HepG2 (cell line): ENCODE results near the gene RNASE12. TPM values are rescaled to one million over a fixed set of nuclear protein-coding genes. Genes with fewer than 3 reads are reported as not detected.

Source experiments
- BCL6 ChIP-seq: IDR thresholded peaks from 2 replicates; pipeline ENCODE4 v1.6.1; 2016; ENCODE audit warnings: missing genetic modification reagents, missing compliant biosample characterization
- BORCS8-MEF2B ChIP-seq: sonication (generic); formaldehyde crosslinking; IDR thresholded peaks from 2 replicates; pipeline ENCODE4 v1.8.0; 2022; ENCODE audit warnings: mild to moderate bottlenecking, missing genetic modification reagents
- CBFB ChIP-seq: sonication (generic); formaldehyde crosslinking; IDR thresholded peaks from 2 replicates; pipeline ENCODE4 v1.4.0; 2020; ENCODE audit warnings: missing genetic modification reagents
- GLMP ChIP-seq: sonication (generic); formaldehyde crosslinking; IDR thresholded peaks from 2 replicates; pipeline ENCODE4 v1.9.0; 2021; ENCODE audit warnings: missing genetic modification reagents, mild to moderate bottlenecking, borderline replicate concordance
- GTF2F1 ChIP-seq: fragments of 150-350 bp; IDR thresholded peaks from 2 replicates; pipeline ENCODE4 v1.6.1; 2014; ENCODE audit warnings: low read length
- HDAC1 ChIP-seq: sonication (generic); formaldehyde crosslinking; IDR thresholded peaks from 2 replicates; pipeline ENCODE4 v1.5.1; 2020; ENCODE audit warnings: mild to moderate bottlenecking, missing genetic modification reagents
- HOXA3 ChIP-seq: sonication (generic); formaldehyde crosslinking; IDR thresholded peaks from 2 replicates; pipeline ENCODE4 v1.5.0; 2020; ENCODE audit warnings: missing genetic modification reagents
- MBD4 ChIP-seq: IDR thresholded peaks from 2 replicates; pipeline ENCODE4 v1.6.1; 2012; ENCODE audit warnings: low read length, inconsistent platforms, borderline replicate concordance
- ONECUT2 ChIP-seq: sonication (generic); formaldehyde crosslinking; IDR thresholded peaks from 2 replicates; pipeline ENCODE4 v1.4.0; 2020; ENCODE audit warnings: missing genetic modification reagents
- PAXIP1 ChIP-seq: sonication (generic); formaldehyde crosslinking; conservative IDR thresholded peaks from 2 replicates; pipeline ENCODE4 v1.4.0; 2020; ENCODE audit warnings: mild to moderate bottlenecking, missing genetic modification reagents, moderate library complexity
- PHF20 ChIP-seq: sonication (generic); formaldehyde crosslinking; IDR thresholded peaks from 2 replicates; pipeline ENCODE4 v1.5.0; 2020; ENCODE audit warnings: mild to moderate bottlenecking, missing genetic modification reagents
- SALL1 ChIP-seq: sonication (generic); formaldehyde crosslinking; IDR thresholded peaks from 2 replicates; pipeline ENCODE4 v1.8.0; 2022; ENCODE audit warnings: mild to moderate bottlenecking, missing genetic modification reagents
- SAP130 ChIP-seq: IDR thresholded peaks from 2 replicates; pipeline ENCODE4 v1.6.1; 2016; ENCODE audit warnings: low read depth
- SIX4 ChIP-seq: sonication (generic); formaldehyde crosslinking; IDR thresholded peaks from 2 replicates; pipeline ENCODE4 v1.4.0; 2020; ENCODE audit warnings: missing genetic modification reagents
- ZC3H4 ChIP-seq: sonication (generic); formaldehyde crosslinking; IDR thresholded peaks from 2 replicates; pipeline ENCODE4 v1.4.0; 2020; ENCODE audit warnings: missing genetic modification reagents, borderline replicate concordance
- ZNF260 ChIP-seq: sonication (generic); formaldehyde crosslinking; IDR thresholded peaks from 2 replicates; pipeline ENCODE4 v1.4.0; 2020; ENCODE audit warnings: missing genetic modification reagents, low read depth, mild to moderate bottlenecking, borderline replicate concordance
- ZNF280D ChIP-seq: sonication (generic); formaldehyde crosslinking; IDR thresholded peaks from 2 replicates; pipeline ENCODE4 v1.5.1; 2020; ENCODE audit warnings: mild to moderate bottlenecking, missing genetic modification reagents
- ZNF362 ChIP-seq: sonication (generic); formaldehyde crosslinking; IDR thresholded peaks from 2 replicates; pipeline ENCODE4 v1.4.0; 2020; ENCODE audit warnings: missing genetic modification reagents, mild to moderate bottlenecking, borderline replicate concordance
- ZNF883 ChIP-seq: sonication (generic); formaldehyde crosslinking; IDR thresholded peaks from 2 replicates; pipeline ENCODE4 v1.5.1; 2020; ENCODE audit warnings: mild to moderate bottlenecking, missing genetic modification reagents; ENCODE audit errors: not compliant biosample characterization
- polyA plus RNA-seq, 8 experiments: library from polyadenylated mRNA; depleted of rRNA in 3 of 8; stranded (reverse) in 7 of 8; unstranded in 1 of 8; fragments of >200 nt; fragmentation: Illumina TruSeq in 4 of 8; extraction: Trizol in 4 of 8; gene quantifications; 2 replicates each; pipeline versions ENCODE4 v1.2.1 to v1.2.3, GENCODE V29; 2011 to 2016; ENCODE audit warnings: low read depth in 4 of 8, missing spikeins in 1 of 8, mixed read lengths in 1 of 8; ENCODE audit not compliant: insufficient read depth in 1 of 8
- total RNA-seq, 5 experiments: library from RNA; depleted of rRNA; stranded (reverse); fragments of >200 nt; fragmentation: Illumina TruSeq; extraction: Trizol; gene quantifications; 2 replicates each; pipeline ENCODE4 v1.2.3, GENCODE V29; 2016; ENCODE audit warnings: low read depth in 1 of 5

RNASE12 gene
- total and polyA plus RNA-seq, 2 of the 13 experiments (the other 11 are each of a cell fraction or from before 2014, with no cell fraction given): not detected

GRCh38 chr14:20622816-20623291, 31.7 kb upstream of the RNASE12 start (continued):
- TF ChIP-seq ZNF362 (CRISPR knock-in tag) (peak; percentile 56; the same call in 1 of the 2 replicates), HDAC1 (CRISPR knock-in tag) (0 out of 2 replicates have a peak, but pooled peaks have one; percentile 39), SALL1 (peak; percentile 71; the same call in 1 of the 2 replicates), HOXA3 (peak; percentile 37; the same call in 1 of the 2 replicates), CBFB (CRISPR knock-in tag) (0 out of 2 replicates have a peak, but pooled peaks have one; percentile 43), GLMP (CRISPR knock-in tag) (no peak), GTF2F1 (no peak), SAP130 (CRISPR knock-in tag) (peak; percentile 37; the same call in 1 of the 2 replicates), BCL6 (CRISPR knock-in tag) (peak; percentile 54; the same call in 1 of the 2 replicates), PAXIP1 (CRISPR knock-in tag) (peak; percentile 75), ONECUT2 (CRISPR knock-in tag) (no peak), MBD4 (no peak), PHF20 (CRISPR knock-in tag) (no peak), BORCS8-MEF2B (CRISPR knock-in tag) (0 out of 2 replicates have a peak, but pooled peaks have one; percentile 47), SIX4 (CRISPR knock-in tag) (no peak), ZNF883 (no peak), ZNF280D (CRISPR knock-in tag) (0 out of 2 replicates have a peak, but pooled peaks have one; percentile 29), ZC3H4 (CRISPR knock-in tag) (no peak), ZNF260 (no peak)
- TF ChIP-seq, all 625 proteins: peak for 65
